Measurements from ENCODE around the gene GABRE.

GABRE gene, protein sequence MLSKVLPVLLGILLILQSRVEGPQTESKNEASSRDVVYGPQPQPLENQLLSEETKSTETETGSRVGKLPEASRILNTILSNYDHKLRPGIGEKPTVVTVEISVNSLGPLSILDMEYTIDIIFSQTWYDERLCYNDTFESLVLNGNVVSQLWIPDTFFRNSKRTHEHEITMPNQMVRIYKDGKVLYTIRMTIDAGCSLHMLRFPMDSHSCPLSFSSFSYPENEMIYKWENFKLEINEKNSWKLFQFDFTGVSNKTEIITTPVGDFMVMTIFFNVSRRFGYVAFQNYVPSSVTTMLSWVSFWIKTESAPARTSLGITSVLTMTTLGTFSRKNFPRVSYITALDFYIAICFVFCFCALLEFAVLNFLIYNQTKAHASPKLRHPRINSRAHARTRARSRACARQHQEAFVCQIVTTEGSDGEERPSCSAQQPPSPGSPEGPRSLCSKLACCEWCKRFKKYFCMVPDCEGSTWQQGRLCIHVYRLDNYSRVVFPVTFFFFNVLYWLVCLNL

GRCh38 chrX:151974336-151975227 is at the start of gene GABRE:
GABRE (minus strand) TSS chrX:151974676; CDS start chrX:151974625, 51 bp downstream.
- no peak for ATAC-seq

DNA sequence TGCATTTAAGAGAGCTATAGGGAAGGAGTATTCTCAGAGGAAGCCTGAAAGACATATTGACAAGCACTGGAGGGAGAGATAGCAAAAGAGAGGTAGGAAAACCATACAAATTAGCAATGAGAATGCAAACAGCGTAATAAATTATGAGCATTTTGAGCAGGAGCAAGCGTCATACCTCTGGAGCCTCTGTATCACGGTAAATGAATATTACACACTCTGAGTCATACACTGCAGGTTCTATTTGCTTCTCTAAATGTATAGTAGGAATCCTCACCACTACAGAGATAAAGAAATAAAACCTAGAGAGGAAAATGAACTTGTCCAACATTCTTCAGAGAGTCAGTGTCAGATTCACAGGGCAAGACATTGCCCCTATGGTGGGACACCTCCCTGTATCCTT is 46.4 kb upstream of the GABRE start:
- no peak for ATAC-seq

GRCh38 chrX:151999813-152000212 is 25.3 kb upstream of the GABRE start:
- ATAC-seq = no peak

DNA sequence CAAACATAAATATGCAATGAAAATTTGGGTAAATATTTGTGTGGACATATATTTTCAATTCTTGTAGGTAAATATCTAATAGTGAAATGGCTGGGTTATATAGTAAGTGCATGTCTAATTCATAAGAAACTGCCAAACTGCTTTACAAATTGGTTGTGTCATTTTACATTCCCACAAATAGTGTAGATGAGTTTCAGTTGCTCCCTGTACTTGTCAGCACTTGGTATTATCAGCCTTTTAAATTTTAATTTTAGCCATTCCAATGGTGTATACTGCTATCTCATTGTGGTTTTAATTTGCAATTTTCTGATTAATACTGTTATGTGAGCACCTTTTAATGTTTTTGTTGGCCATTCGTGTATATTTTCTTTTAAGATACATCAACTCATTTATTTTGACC is 23.1 kb upstream of the GABRE start:
- ATAC-seq = no peak

GRCh38 chrX:151996347-151996746 is 21.9 kb upstream of the GABRE start:
- ATAC-seq = no peak

GRCh38 chrX:151994476-151994875 is 20.0 kb upstream of the GABRE start:
- no peak for ATAC-seq

- ATAC-seq = no peak
These were observed 14.3 kb upstream of the GABRE start for GRCh38 chrX:151988706-151989299.

DNA sequence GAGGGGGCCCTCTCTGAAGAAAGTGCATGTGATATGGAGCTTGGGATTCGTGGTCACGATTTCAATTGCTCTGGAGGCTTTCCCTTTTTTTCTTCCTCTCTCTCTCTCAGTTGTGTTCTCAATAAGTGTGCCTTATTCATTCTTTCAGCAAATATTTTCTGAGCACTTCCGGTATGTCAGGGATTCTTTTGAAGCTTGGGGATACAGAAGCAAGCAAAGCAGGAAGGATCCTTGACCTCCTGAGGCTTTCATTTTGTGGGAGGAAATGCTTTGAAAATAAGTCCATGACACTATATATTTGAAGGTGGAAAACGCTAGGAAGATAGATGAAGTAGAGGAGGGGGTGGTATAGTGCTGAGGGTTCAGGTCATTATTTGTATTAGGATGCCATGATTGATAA is 12.6 kb upstream of the GABRE start:
- no peak for ATAC-seq

GRCh38 chrX:151985955-151986354 is 11.5 kb upstream of the GABRE start:
- ATAC-seq = no peak

- no peak for ATAC-seq
These were observed 11.1 kb upstream of the GABRE start for GRCh38 chrX:151985531-151985930.

GRCh38 chrX:151984902-151985301 is 10.4 kb upstream of the GABRE start:
- ATAC-seq = no peak

DNA sequence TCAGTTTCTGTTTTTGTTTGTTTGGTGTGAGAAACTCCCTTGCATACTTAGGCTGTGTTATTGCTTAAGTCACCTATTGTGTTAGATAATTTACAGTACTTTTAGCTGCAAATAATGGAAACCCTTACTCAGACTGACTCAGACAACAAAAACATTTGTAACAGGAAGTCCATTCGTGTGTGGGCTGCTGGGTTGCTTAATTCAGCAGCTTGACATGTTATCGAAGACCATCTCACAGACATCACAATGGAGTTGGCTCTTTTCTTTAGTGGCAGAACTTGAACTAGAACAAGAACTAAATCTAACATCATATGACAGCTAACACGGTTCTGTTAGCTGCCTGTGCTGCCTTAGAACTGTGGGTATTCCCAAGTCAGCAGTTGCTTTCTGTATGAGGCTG is 9.9 kb upstream of the GABRE start:
- no peak for ATAC-seq

GRCh38 chrX:151983186-151983585 is 8.7 kb upstream of the GABRE start:
- no peak for ATAC-seq

DNA sequence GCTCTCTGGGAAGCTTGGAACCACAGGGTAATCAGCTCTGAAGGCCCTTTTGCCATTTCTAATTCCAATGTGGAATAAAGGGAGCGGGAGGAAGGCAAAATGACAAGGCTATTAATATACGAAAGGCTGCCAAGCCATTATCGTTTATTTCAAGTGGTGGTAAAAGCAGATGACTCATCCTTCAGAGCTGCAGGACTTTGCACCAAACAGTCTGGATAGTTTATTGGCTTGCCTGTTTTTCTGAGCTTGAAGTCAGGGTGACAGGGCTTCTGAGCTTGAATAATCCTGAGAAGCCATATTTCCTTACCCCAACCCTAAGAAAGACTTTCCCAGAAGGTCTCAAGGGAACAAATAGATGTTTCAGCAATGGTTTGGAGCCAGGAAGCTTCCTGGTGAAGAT is 7.7 kb upstream of the GABRE start:
- no peak for ATAC-seq

- no peak for ATAC-seq
These were observed 6.7 kb upstream of the GABRE start for GRCh38 chrX:151981129-151981528.

DNA sequence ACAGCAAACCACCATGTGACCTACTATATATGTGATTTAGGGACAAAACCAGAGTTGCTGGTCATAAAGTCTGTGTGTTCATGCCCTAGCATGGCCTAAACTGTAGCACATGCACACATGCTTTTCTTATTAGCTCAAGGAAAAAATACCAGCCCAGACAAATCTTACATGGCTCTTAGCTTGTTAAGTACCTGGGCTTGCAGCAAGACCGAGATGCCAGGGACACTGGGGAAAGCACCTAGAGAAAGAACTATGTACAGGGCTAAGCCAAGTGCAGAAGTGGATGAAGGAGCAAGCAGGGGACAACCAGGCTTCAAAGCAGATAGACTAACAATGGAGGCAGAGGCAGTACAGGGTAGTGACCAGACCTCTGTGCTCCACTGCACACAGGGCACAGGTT is 3.4 kb upstream of the GABRE start:
- no peak for ATAC-seq

DNA sequence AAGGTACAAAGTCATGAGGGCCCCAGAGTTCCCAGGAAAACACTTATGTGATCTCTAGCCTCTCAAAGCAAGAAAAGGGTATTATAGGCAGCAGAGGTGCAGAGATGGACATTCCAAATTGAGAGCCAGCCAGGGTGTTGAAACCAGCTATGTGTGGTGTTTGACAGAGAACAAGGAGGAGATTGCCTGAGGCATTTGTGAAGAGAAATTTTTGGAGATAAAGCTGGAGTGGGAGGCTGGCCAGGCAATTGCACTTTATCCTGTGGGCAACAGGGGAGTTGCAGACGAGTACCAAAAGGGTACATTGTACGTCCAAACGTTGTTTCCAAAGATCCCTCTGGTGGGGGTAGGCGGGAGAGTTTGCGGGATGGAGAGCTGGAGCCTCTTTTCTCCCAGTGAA is 2.5 kb upstream of the GABRE start:
- ATAC-seq = no peak

- ATAC-seq = no peak
These were observed 1.3 kb upstream of the GABRE start for GRCh38 chrX:151975736-151976275.

GRCh38 chrX:151975228-151975593 is 735 bp upstream of the GABRE start:
- no peak for ATAC-seq

DNA sequence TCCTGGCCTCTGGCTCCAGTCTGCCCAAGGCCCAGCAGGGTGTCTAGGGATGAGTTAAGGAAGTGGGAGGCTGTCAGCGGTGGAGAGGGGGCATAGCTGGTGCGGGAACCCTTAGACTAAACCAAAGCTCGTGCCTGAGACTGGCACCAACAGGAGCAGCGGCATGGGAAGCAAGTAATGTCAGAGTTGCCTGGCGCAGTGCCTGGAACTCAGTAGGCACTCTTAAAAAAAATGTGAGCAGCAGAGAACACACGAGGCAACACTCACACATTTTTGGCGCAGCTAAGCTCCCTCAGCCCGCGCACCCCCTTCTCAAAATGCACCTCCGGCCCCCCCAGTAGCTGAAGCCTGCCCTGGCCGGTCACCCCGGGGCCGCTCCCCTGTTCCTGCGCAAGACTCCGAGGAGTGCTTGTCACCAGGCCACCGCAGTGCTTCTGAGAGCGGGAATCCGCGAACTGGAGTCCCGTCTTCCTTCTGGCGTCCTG is 583 bp downstream of the GABRE start:
- no peak for ATAC-seq

- no peak for ATAC-seq
These were observed 1.3 kb downstream of the GABRE start for GRCh38 chrX:151973060-151973661.

- ATAC-seq = no peak
These were observed 3.8 kb downstream of the GABRE start for GRCh38 chrX:151970661-151971060.

- ATAC-seq = no peak
These were observed 4.4 kb downstream of the GABRE start for GRCh38 chrX:151970027-151970426.
